Endodermal cell (in vitro differentiated cells): ENCODE data around the gene COQ8A. TPM values are rescaled to one million over a fixed set of nuclear protein-coding genes. Genes with fewer than 3 reads are reported as not detected.

Experiments used
- DNase-seq: peaks from one replicate; pipeline ENCODE4 v3.0.0-alpha.2; 2017
- H3K27ac ChIP-seq: 2 replicates; pipeline ENCODE4 v1.5.1; 2013; ENCODE audit warnings: mild to moderate bottlenecking, low read depth, low read length, moderate library complexity
- H3K27me3 ChIP-seq: 2 replicates; pipeline ENCODE4 v1.6.1; 2013; ENCODE audit warnings: mild to moderate bottlenecking, low read length, moderate library complexity; ENCODE audit not compliant: insufficient read depth, control insufficient read depth, poor library complexity, severe bottlenecking
- H3K36me3 ChIP-seq: 2 replicates; pipeline ENCODE4 v1.7.0; 2013; ENCODE audit warnings: mild to moderate bottlenecking, low read length, moderate library complexity; ENCODE audit not compliant: control insufficient read depth, insufficient read depth
- H3K4me1 ChIP-seq: one replicate; pipeline ENCODE4 v1.7.0; 2013; ENCODE audit warnings: low read length; ENCODE audit not compliant: control insufficient read depth, insufficient read depth
- H3K4me3 ChIP-seq: 2 replicates; pipeline ENCODE4 v1.5.1; 2013; ENCODE audit warnings: mild to moderate bottlenecking, low read length, moderate library complexity
- H3K9ac ChIP-seq: 2 replicates; pipeline ENCODE4 v1.6.1; 2013; ENCODE audit warnings: mild to moderate bottlenecking, low read length, moderate library complexity; ENCODE audit not compliant: poor library complexity, severe bottlenecking; ENCODE audit errors: extremely low read depth
- H3K9me3 ChIP-seq: 2 replicates; pipeline ENCODE4 v1.6.1; 2013; ENCODE audit warnings: mild to moderate bottlenecking, low read length, moderate library complexity; ENCODE audit not compliant: control insufficient read depth
- H3K27ac Mint-ChIP-seq: 2 replicates; pipeline ENCODE4 v1.8.0; 2020; ENCODE audit warnings: mixed read lengths
- H3K27me3 Mint-ChIP-seq: 2 replicates; pipeline ENCODE4 v1.8.0; 2021; ENCODE audit warnings: mild to moderate bottlenecking, mixed read lengths; ENCODE audit not compliant: insufficient read depth
- H3K36me3 Mint-ChIP-seq: 2 replicates; pipeline ENCODE4 v1.8.0; 2020; ENCODE audit warnings: low read depth, mixed read lengths
- H3K4me1 Mint-ChIP-seq: 2 replicates; pipeline ENCODE4 v1.8.0; 2020; ENCODE audit warnings: mixed read lengths
- H3K4me3 Mint-ChIP-seq: 2 replicates; pipeline ENCODE4 v1.8.0; 2020; ENCODE audit warnings: mild to moderate bottlenecking, moderate library complexity, mixed read lengths
- H3K9me3 Mint-ChIP-seq: 2 replicates; pipeline ENCODE4 v1.8.0; 2020; ENCODE audit warnings: mild to moderate bottlenecking, mixed read lengths
- WGBS, 2 experiments: methylation state at CpG; one replicate each; pipeline versions ENCODE4 v1.1.5 to v1.1.7; 2013; ENCODE audit warnings: missing lambda C conversion rate in 2 of 2, mixed read lengths in 1 of 2; ENCODE audit not compliant: insufficient coverage in 1 of 2, insufficient read length in 1 of 2; 5-methylcytosine and 5-hydroxymethylcytosine counted together
- total RNA-seq, 2 donors: library from RNA; stranded (reverse); fragmentation: NEBNext Ultra II Directional in 1 of 2; extraction: Animal tissue kit (Norgen Biotek cat#: 25700) in 1 of 2; gene quantifications; 2 replicates in 1 of 2; 3 replicates in 1 of 2; pipeline ENCODE4 v1.2.1, GENCODE V29; 2021
- TF ChIP-seq, protein P1 (sequence below): fragments of 200-600 bp; sonication (generic); conservative IDR thresholded peaks from 2 replicates; pipeline ENCODE4 v1.5.0; 2021; ENCODE audit warnings: antibody characterized with exemption, mild to moderate bottlenecking

Gene COQ8A
- total RNA-seq, 2 donors from 2014 or later: 6.6 to 14.9 TPM

DNA sequence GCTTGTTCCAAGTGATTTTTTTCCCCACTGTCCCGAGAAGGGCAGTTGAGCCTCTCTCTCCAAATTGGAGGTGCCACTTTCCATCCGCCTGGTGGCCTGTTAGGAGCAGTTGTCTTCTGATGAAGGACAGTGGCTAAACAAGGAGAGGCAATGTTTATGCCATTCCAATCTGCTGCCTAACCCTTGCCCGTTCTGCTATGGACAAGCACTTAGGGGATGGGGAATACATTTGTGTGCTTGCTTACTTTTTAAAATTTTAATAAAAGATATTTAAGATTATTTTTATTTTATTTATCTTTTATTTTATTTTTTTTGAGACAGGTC lies 12.0 kb downstream of the COQ8A start:
- Mint-ChIP-seq H3K4me3 (no peak overlapping the region), H3K4me1 (no peaks in the 10 kb centered on the region), H3K36me3 (peaks cover 7% of the 10 kb centered on the region), H3K9me3 (peaks cover 21% of the 10 kb centered on the region), H3K27ac (no peak overlapping the region), H3K27me3 (peaks cover 26% of the 10 kb centered on the region)
- WGBS, 2 experiments: 89 to 92% methylated on average over 2 to 3 of the region's 3 CpGs
- no peaks in the 10 kb centered on the region for H3K36me3 ChIP-seq
- H3K27ac ChIP-seq: no peak overlapping the region
- no peak for DNase-seq
- no peaks in the 10 kb centered on the region for H3K4me1 ChIP-seq
- peaks cover 5% of the 10 kb centered on the region for H3K9me3 ChIP-seq
- peaks cover 4% of the 10 kb centered on the region for H3K27me3 ChIP-seq
- no peak overlapping the region for H3K4me3 ChIP-seq
- no peak overlapping the region for H3K9ac ChIP-seq
- TF ChIP-seq, protein P1, sequence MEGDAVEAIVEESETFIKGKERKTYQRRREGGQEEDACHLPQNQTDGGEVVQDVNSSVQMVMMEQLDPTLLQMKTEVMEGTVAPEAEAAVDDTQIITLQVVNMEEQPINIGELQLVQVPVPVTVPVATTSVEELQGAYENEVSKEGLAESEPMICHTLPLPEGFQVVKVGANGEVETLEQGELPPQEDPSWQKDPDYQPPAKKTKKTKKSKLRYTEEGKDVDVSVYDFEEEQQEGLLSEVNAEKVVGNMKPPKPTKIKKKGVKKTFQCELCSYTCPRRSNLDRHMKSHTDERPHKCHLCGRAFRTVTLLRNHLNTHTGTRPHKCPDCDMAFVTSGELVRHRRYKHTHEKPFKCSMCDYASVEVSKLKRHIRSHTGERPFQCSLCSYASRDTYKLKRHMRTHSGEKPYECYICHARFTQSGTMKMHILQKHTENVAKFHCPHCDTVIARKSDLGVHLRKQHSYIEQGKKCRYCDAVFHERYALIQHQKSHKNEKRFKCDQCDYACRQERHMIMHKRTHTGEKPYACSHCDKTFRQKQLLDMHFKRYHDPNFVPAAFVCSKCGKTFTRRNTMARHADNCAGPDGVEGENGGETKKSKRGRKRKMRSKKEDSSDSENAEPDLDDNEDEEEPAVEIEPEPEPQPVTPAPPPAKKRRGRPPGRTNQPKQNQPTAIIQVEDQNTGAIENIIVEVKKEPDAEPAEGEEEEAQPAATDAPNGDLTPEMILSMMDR: peak; percentile 38

- no peaks in the 10 kb centered on the region for H3K4me1 ChIP-seq
- H3K4me3 ChIP-seq: no peak overlapping the region
- no peak overlapping the region for H3K27ac ChIP-seq
- Mint-ChIP-seq H3K4me1 (no peaks in the 10 kb centered on the region), H3K4me3 (no peak overlapping the region), H3K27ac (no peak overlapping the region), H3K27me3 (peaks cover 19% of the 10 kb centered on the region), H3K9me3 (peaks cover 23% of the 10 kb centered on the region), H3K36me3 (peaks cover 6% of the 10 kb centered on the region)
- H3K36me3 ChIP-seq: no peaks in the 10 kb centered on the region
- peak; percentile 40 for DNase-seq
- no peaks in the 10 kb centered on the region for H3K27me3 ChIP-seq
- no peak overlapping the region for H3K9ac ChIP-seq
- 88 to 94% methylated on average over 7 to 11 of the region's 11 CpGs for WGBS, 2 experiments
- TF ChIP-seq, protein P1: no peak
- no peaks in the 10 kb centered on the region for H3K9me3 ChIP-seq
Measured at GRCh38 chr1:226953175-226953800, 13.2 kb downstream of the COQ8A start.

GRCh38 chr1:226954337-226954736 lies 14.2 kb downstream of the COQ8A start:
- Mint-ChIP-seq H3K4me1 (no peaks in the 10 kb centered on the region), H3K27me3 (peaks cover 8% of the 10 kb centered on the region), H3K27ac (no peak overlapping the region), H3K9me3 (peaks cover 23% of the 10 kb centered on the region), H3K4me3 (no peak overlapping the region), H3K36me3 (peaks cover 6% of the 10 kb centered on the region)
- peak; percentile 41 for DNase-seq
- no peaks in the 10 kb centered on the region for H3K36me3 ChIP-seq
- no peaks in the 10 kb centered on the region for H3K27me3 ChIP-seq
- 80 to 88% methylated on average over 1 to 6 of the region's 6 CpGs for whole genome bisulfite sequencing, 2 experiments
- no peak overlapping the region for H3K9ac ChIP-seq
- H3K4me1 ChIP-seq: no peaks in the 10 kb centered on the region
- H3K27ac ChIP-seq: no peak overlapping the region
- peaks cover under 1% of the 10 kb centered on the region for H3K9me3 ChIP-seq
- H3K4me3 ChIP-seq: no peak overlapping the region
- TF ChIP-seq, protein P1: no peak
